OCI-LY3 (cell line): ENCODE results near the gene DECR2.

ENCODE experiments used
- H2AFZ ChIP-seq: fragments of 200-600, 300-600 bp; shearing (Covaris generic); 2 replicates; pipeline ENCODE4 v1.6.0; 2014; ENCODE audit warnings: antibody characterized with exemption, low read depth, low read length
- H3K27ac ChIP-seq: fragments of 200-600, 300-600 bp; sonication (generic); 2 replicates; pipeline ENCODE4 v1.5.1; 2014; ENCODE audit warnings: mild to moderate bottlenecking, low read length, moderate library complexity, mixed read lengths
- H3K27me3 ChIP-seq: fragments of 200-600, 300-600 bp; sonication (generic); 2 replicates; pipeline ENCODE4 v1.6.1; 2014; ENCODE audit warnings: low read depth, low read length, mixed read lengths
- H3K36me3 ChIP-seq: fragments of 200-600, 300-600 bp; sonication (generic); replicated peaks from 2 replicates; pipeline ENCODE3; 2014; ENCODE audit warnings: low read depth, low read length, mixed read lengths
- H3K4me1 ChIP-seq: fragments of 300-600, 200-600 bp; sonication (generic); 2 replicates; pipeline ENCODE4 v1.6.1; 2014; ENCODE audit warnings: low read length, mixed read lengths
- H3K4me2 ChIP-seq: fragments of 200-600, 300-600 bp; sonication (generic); 2 replicates; pipeline ENCODE4 v1.6.1; 2014; ENCODE audit warnings: low read length, mixed read lengths
- H3K4me3 ChIP-seq: fragments of 300-600, 200-600 bp; sonication (generic); 2 replicates; pipeline ENCODE4 v1.5.1; 2014; ENCODE audit warnings: antibody characterized with exemption, mild to moderate bottlenecking, low read length, moderate library complexity
- H3K79me2 ChIP-seq: fragments of 300-600, 200-600 bp; shearing (Covaris generic); 2 replicates; pipeline ENCODE4 v1.6.1; 2014; ENCODE audit warnings: mild to moderate bottlenecking, low read length, mixed read lengths
- H3K9ac ChIP-seq: fragments of 300-600, 200-600 bp; shearing (Covaris generic); 2 replicates; pipeline ENCODE4 v1.6.0; 2014; ENCODE audit warnings: mild to moderate bottlenecking, low read length, moderate library complexity
- H3K9me3 ChIP-seq: fragments of 200-600, 300-600 bp; shearing (Covaris generic); 2 replicates; pipeline ENCODE4 v1.6.1; 2014; ENCODE audit warnings: low read length, mixed read lengths; ENCODE audit not compliant: insufficient read depth
- H4K20me1 ChIP-seq: fragments of 200-600, 300-600 bp; sonication (generic); 2 replicates; pipeline ENCODE4 v1.6.1; 2016; ENCODE audit warnings: low read length, mixed read lengths; ENCODE audit not compliant: insufficient read depth
- CTCF ChIP-seq: fragments of 200-600, 300-600 bp; sonication (generic); IDR thresholded peaks from 2 replicates; pipeline ENCODE4 v1.5.1; 2014; ENCODE audit warnings: antibody characterized with exemption, low read length, low read depth
- EZH2phosphoT487 ChIP-seq: fragments of 200-600 bp; shearing (Covaris generic); IDR thresholded peaks from 2 replicates; pipeline ENCODE4 v1.6.1; 2018; ENCODE audit warnings: antibody characterized with exemption, mixed run types, low read depth

DECR2 gene

GRCh38 chr16:424033-424622 is 22.4 kb downstream of the DECR2 start:
- peaks cover 17% of the 10 kb centered on the region for H4K20me1 ChIP-seq
- peak overlapping the region; percentile 97 for H3K4me3 ChIP-seq
- H3K36me3 ChIP-seq: peaks cover 4% of the 10 kb centered on the region
- H2AFZ ChIP-seq: no peak overlapping the region
- peaks cover 27% of the 10 kb centered on the region for H3K79me2 ChIP-seq
- H3K9me3 ChIP-seq: no peaks in the 10 kb centered on the region
- TF ChIP-seq EZH2phosphoT487 (no peak), CTCF (no peak)
- peak overlapping the region; percentile 34; the same call in 1 of the 2 replicates for H3K9ac ChIP-seq
- H3K4me1 ChIP-seq: peaks cover 17% of the 10 kb centered on the region
- H3K27me3 ChIP-seq: peaks cover 11% of the 10 kb centered on the region
- H3K4me2 ChIP-seq: peak overlapping the region; percentile 87
- H3K27ac ChIP-seq: no peak overlapping the region

GRCh38 chr16:424623-425081 is 23.0 kb downstream of the DECR2 start:
- H3K4me3 ChIP-seq: peak overlapping the region; percentile 97
- peak overlapping the region; percentile 52 for H2AFZ ChIP-seq
- peak overlapping the region; percentile 34 for H3K9ac ChIP-seq
- peak overlapping the region; percentile 87 for H3K4me2 ChIP-seq
- peaks cover 4% of the 10 kb centered on the region for H3K36me3 ChIP-seq
- no peak overlapping the region for H3K27ac ChIP-seq
- TF ChIP-seq CTCF: no peak
- TF ChIP-seq EZH2phosphoT487: no peak
- no peaks in the 10 kb centered on the region for H3K9me3 ChIP-seq
- peaks cover 11% of the 10 kb centered on the region for H3K27me3 ChIP-seq
- H3K79me2 ChIP-seq: peaks cover 27% of the 10 kb centered on the region
- H3K4me1 ChIP-seq: peaks cover 17% of the 10 kb centered on the region
- peaks cover 17% of the 10 kb centered on the region for H4K20me1 ChIP-seq

- Histone ChIP-seq H2AFZ (peak within 1 kb of the TSS; percentile 52), H3K9ac (peak within 1 kb of the TSS; percentile 70), H4K20me1 (peaks cover 18% of the 10 kb centered on the region), H3K36me3 (peaks cover 4% of the 10 kb centered on the region), H3K9me3 (no peaks in the 10 kb centered on the region), H3K79me2 (peaks cover 32% of the 10 kb centered on the region), H3K4me2 (peak within 1 kb of the TSS; percentile 87), H3K27ac (no peak within 1 kb of the TSS), H3K4me1 (peaks cover 17% of the 10 kb centered on the region), H3K27me3 (peaks cover 11% of the 10 kb centered on the region), H3K4me3 (peak within 1 kb of the TSS; percentile 97)
- no peak for TF ChIP-seq EZH2phosphoT487
- TF ChIP-seq CTCF: peak; percentile 29
Observed at GRCh38 chr16:425082-425718, 23.5 kb downstream of the DECR2 start, which contains the start of gene RAB11FIP3. TSS of gene RAB11FIP3 (plus strand) at chr16:425649. CDS start at chr16:426007, 358 bp downstream.

- no peaks in the 10 kb centered on the region for H3K9me3 ChIP-seq
- peak overlapping the region; percentile 70; the same call in 1 of the 2 replicates for H3K9ac ChIP-seq
- H4K20me1 ChIP-seq: peaks cover 20% of the 10 kb centered on the region
- peak overlapping the region; percentile 97 for H3K4me3 ChIP-seq
- TF ChIP-seq EZH2phosphoT487: no peak
- no peak for TF ChIP-seq CTCF
- H3K27ac ChIP-seq: no peak overlapping the region
- peaks cover 17% of the 10 kb centered on the region for H3K4me1 ChIP-seq
- H3K36me3 ChIP-seq: peaks cover 4% of the 10 kb centered on the region
- peak overlapping the region; percentile 87; the same call in 1 of the 2 replicates for H3K4me2 ChIP-seq
- H3K79me2 ChIP-seq: peaks cover 36% of the 10 kb centered on the region
- H2AFZ ChIP-seq: no peak overlapping the region
- H3K27me3 ChIP-seq: peaks cover 11% of the 10 kb centered on the region
Observed at GRCh38 chr16:425740-426114, 24.0 kb downstream of the DECR2 start.
